Neural progenitor cell (in vitro differentiated cells): ENCODE data around the gene CHST13. TPM values are rescaled to one million over a fixed set of nuclear protein-coding genes. Genes with fewer than 3 reads are reported as not detected.

Experiments
- DNase-seq: peaks from one replicate; pipeline ENCODE4 v3.0.0-alpha.2; 2016; ENCODE audit warnings: low spot score
- H2AFZ ChIP-seq: fragments of 200-600 bp; sonication (generic); replicated peaks from 2 replicates; pipeline ENCODE4 v1.6.1; 2016; ENCODE audit warnings: antibody characterized with exemption
- H3F3A ChIP-seq: fragments of 200-600 bp; sonication (generic); 2 replicates; pipeline ENCODE4 v1.6.1; 2016; ENCODE audit warnings: antibody characterized with exemption, low read depth
- H3K27ac ChIP-seq: fragments of 200-600 bp; sonication (generic); 2 replicates; pipeline ENCODE4 v1.5.1; 2016; ENCODE audit warnings: mild to moderate bottlenecking
- H3K27me3 ChIP-seq: fragments of 200-600 bp; sonication (generic); 2 replicates; pipeline ENCODE4 v1.6.1; 2016; ENCODE audit warnings: mild to moderate bottlenecking, moderate library complexity
- H3K36me3 ChIP-seq: fragments of 200-600 bp; sonication (generic); 2 replicates; pipeline ENCODE4 v1.5.1; 2016
- H3K4me1 ChIP-seq: fragments of 200-600 bp; sonication (generic); 2 replicates; pipeline ENCODE4 v1.6.1; 2016; ENCODE audit warnings: mixed run types
- H3K4me2 ChIP-seq: fragments of 200-600 bp; sonication (generic); 2 replicates; pipeline ENCODE4 v1.6.1; 2016
- H3K4me3 ChIP-seq: fragments of 200-600 bp; sonication (generic); 2 replicates; pipeline ENCODE4 v1.5.1; 2016
- H3K79me2 ChIP-seq: fragments of 200-600 bp; sonication (generic); 2 replicates; pipeline ENCODE4 v1.6.1; 2016; ENCODE audit warnings: low read depth
- H3K9ac ChIP-seq: fragments of 200-600 bp; sonication (generic); 2 replicates; pipeline ENCODE4 v1.6.1; 2016
- H3K9me3 ChIP-seq: fragments of 200-600 bp; sonication (generic); 2 replicates; pipeline ENCODE4 v1.5.1; 2016; ENCODE audit warnings: low read depth
- H4K20me1 ChIP-seq: fragments of 200-600 bp; sonication (generic); 2 replicates; pipeline ENCODE4 v1.6.1; 2016; ENCODE audit warnings: low read depth
- H3K27ac Mint-ChIP-seq: 3 replicates; pipeline ENCODE4 v1.8.0; 2021; ENCODE audit warnings: mixed read lengths
- H3K27me3 Mint-ChIP-seq: 2 replicates; pipeline ENCODE4 v1.8.0; 2022; ENCODE audit warnings: low read depth, mild to moderate bottlenecking, inconsistent platforms, moderate library complexity, mixed read lengths; ENCODE audit not compliant: insufficient read depth
- H3K36me3 Mint-ChIP-seq: 3 replicates; pipeline ENCODE4 v1.8.0; 2021; ENCODE audit warnings: mixed read lengths
- H3K4me1 Mint-ChIP-seq: 3 replicates; pipeline ENCODE4 v1.8.0; 2021; ENCODE audit warnings: mixed read lengths
- H3K4me3 Mint-ChIP-seq: 3 replicates; pipeline ENCODE4 v1.8.0; 2021; ENCODE audit warnings: mild to moderate bottlenecking, moderate library complexity, mixed read lengths
- H3K9me3 Mint-ChIP-seq: 3 replicates; pipeline ENCODE4 v1.8.0; 2020; ENCODE audit warnings: mixed read lengths
- CTCF ChIP-seq: fragments of 200-600 bp; sonication (generic); IDR thresholded peaks from 2 replicates; pipeline ENCODE4 v1.5.1; 2017; ENCODE audit warnings: antibody characterized with exemption, mild to moderate bottlenecking
- EZH2 ChIP-seq: fragments of 200-600 bp; sonication (generic); IDR thresholded peaks from 2 replicates; pipeline ENCODE4 v1.6.1; 2017; ENCODE audit warnings: antibody characterized with exemption, mild to moderate bottlenecking, moderate library complexity
- EZH2phosphoT487 ChIP-seq: fragments of 200-600 bp; sonication (generic); IDR thresholded peaks from 2 replicates; pipeline ENCODE4 v1.6.1; 2017; ENCODE audit warnings: antibody characterized with exemption
- total RNA-seq: library from RNA; depleted of rRNA; stranded (reverse); fragments of >200 nt; gene quantifications from 2 replicates; pipeline ENCODE4 v1.2.3, GENCODE V29; 2015; ENCODE audit warnings: low replicate concordance

CHST13 gene
- 0.09 and 0.34 TPM in 2 replicates for total RNA-seq

GRCh38 chr3:126523745-126524428 is at the start of gene CHST13:
TSS of gene CHST13 (plus strand) at chr3:126524155. CDS start at chr3:126524333, 178 bp downstream.
- peaks cover 7% of the 10 kb centered on the region for H3K4me1 ChIP-seq
- peaks cover 36% of the 10 kb centered on the region for H3K27me3 ChIP-seq
- peak within 1 kb of the TSS; percentile 97 for H3K4me2 ChIP-seq
- no peaks in the 10 kb centered on the region for H3F3A ChIP-seq
- no peak within 1 kb of the TSS for H3K27ac ChIP-seq
- DNase-seq = peak; percentile 91
- no peaks in the 10 kb centered on the region for H4K20me1 ChIP-seq
- peak within 1 kb of the TSS; percentile 66 for H3K4me3 ChIP-seq
- no peak within 1 kb of the TSS for H3K9ac ChIP-seq
- Mint-ChIP-seq H3K4me1 (peaks cover 12% of the 10 kb centered on the region), H3K27me3 (peaks cover 42% of the 10 kb centered on the region), H3K4me3 (peak within 1 kb of the TSS; percentile 71), H3K9me3 (no peaks in the 10 kb centered on the region), H3K27ac (no peak within 1 kb of the TSS), H3K36me3 (no peaks in the 10 kb centered on the region)
- H3K9me3 ChIP-seq = no peaks in the 10 kb centered on the region
- H3K36me3 ChIP-seq = no peaks in the 10 kb centered on the region
- H2AFZ ChIP-seq = peak within 1 kb of the TSS; percentile 98
- TF ChIP-seq EZH2phosphoT487 = no peak
- peak; percentile 22 for TF ChIP-seq CTCF
- TF ChIP-seq EZH2 = peak; percentile 64
- no peaks in the 10 kb centered on the region for H3K79me2 ChIP-seq

GRCh38 chr3:126474498-126475412 is 49.2 kb upstream of the CHST13 start:
- H3K27me3 Mint-ChIP-seq = peaks cover 4% of the 10 kb centered on the region
- H3K4me3 ChIP-seq = peak overlapping the region; percentile 75
- peaks cover 5% of the 10 kb centered on the region for H3K27me3 ChIP-seq
- peaks cover 29% of the 10 kb centered on the region for H3K4me1 Mint-ChIP-seq
- no peak overlapping the region for H3K27ac ChIP-seq
- no peaks in the 10 kb centered on the region for H3K9me3 Mint-ChIP-seq
- peaks cover 10% of the 10 kb centered on the region for H3F3A ChIP-seq
- H3K4me3 Mint-ChIP-seq = peak overlapping the region; percentile 95
- H3K4me2 ChIP-seq = peak overlapping the region; percentile 95
- H3K36me3 ChIP-seq = peaks cover 10% of the 10 kb centered on the region
- no peaks in the 10 kb centered on the region for H3K9me3 ChIP-seq
- peak overlapping the region; percentile 52 for H3K9ac ChIP-seq
- H2AFZ ChIP-seq = no peak overlapping the region
- peaks cover 47% of the 10 kb centered on the region for H4K20me1 ChIP-seq
- DNase-seq = peak; percentile 75
- H3K79me2 ChIP-seq = peaks cover 53% of the 10 kb centered on the region
- H3K27ac Mint-ChIP-seq = peak overlapping the region; percentile 52
- H3K4me1 ChIP-seq = peaks cover 22% of the 10 kb centered on the region
- no peak for TF ChIP-seq EZH2
- no peak for TF ChIP-seq CTCF
- no peak for TF ChIP-seq EZH2phosphoT487
- H3K36me3 Mint-ChIP-seq = peaks cover 12% of the 10 kb centered on the region

- H3F3A ChIP-seq = peaks cover 10% of the 10 kb centered on the region
- H3K27me3 Mint-ChIP-seq = peaks cover 4% of the 10 kb centered on the region
- H3K4me1 ChIP-seq = peaks cover 22% of the 10 kb centered on the region
- H3K9ac ChIP-seq = peak within 1 kb of the TSS; percentile 52
- H3K27ac ChIP-seq = peak within 1 kb of the TSS; percentile 83
- peak within 1 kb of the TSS; percentile 95 for H3K4me3 Mint-ChIP-seq
- H3K9me3 ChIP-seq = no peaks in the 10 kb centered on the region
- peak within 1 kb of the TSS; percentile 75 for H3K4me3 ChIP-seq
- H4K20me1 ChIP-seq = peaks cover 42% of the 10 kb centered on the region
- no peak within 1 kb of the TSS for H3K27ac Mint-ChIP-seq
- peaks cover 10% of the 10 kb centered on the region for H3K36me3 ChIP-seq
- peak within 1 kb of the TSS; percentile 95 for H3K4me2 ChIP-seq
- peaks cover 5% of the 10 kb centered on the region for H3K27me3 ChIP-seq
- peaks cover 45% of the 10 kb centered on the region for H3K79me2 ChIP-seq
- DNase-seq = peak; percentile 97
- H2AFZ ChIP-seq = peak within 1 kb of the TSS; percentile 86
- H3K36me3 Mint-ChIP-seq = peaks cover 7% of the 10 kb centered on the region
- H3K4me1 Mint-ChIP-seq = peaks cover 29% of the 10 kb centered on the region
- no peaks in the 10 kb centered on the region for H3K9me3 Mint-ChIP-seq
- TF ChIP-seq CTCF (peak; percentile 56), EZH2phosphoT487 (no peak), EZH2 (no peak)
Measured at GRCh38 chr3:126475413-126476114, 48.4 kb upstream of the CHST13 start, which contains the start of gene ZXDC. TSS of gene ZXDC (minus strand) at chr3:126475891. CDS start at chr3:126475865, 26 bp downstream.
